HepG2 (cell line): ENCODE measurements around the gene ART1. TPM values are rescaled to one million over a fixed set of nuclear protein-coding genes. Genes with fewer than 3 reads are reported as not detected.

ENCODE experiments used
- ATAC-seq: fragments of 200-7000 bp; cut with Tn5 transposase; 3 replicates; pipeline ENCODE4 v1.9.1; 2020; ENCODE audit warnings: mild to moderate bottlenecking, moderate library complexity
- BruUV-seq: library from RNA; stranded (reverse); fragments of 400-500 nt; replicated peaks from 2 replicates; lab custom pipeline; 2021; lab: Mats Ljungman, UMichigan
- CTCF ChIA-PET: fragments of 300-600 bp; formaldehyde crosslinking; extraction: SDS; loops from one replicate; lab custom pipeline; 2021; ENCODE audit warnings: low total read pairs, inconsistent platforms, low intra/inter-chr PET ratio; lab: Yijun Ruan, JAX
- POLR2A ChIA-PET: fragments of 350-600 bp; sonication (Branson Sonifier 250); formaldehyde crosslinking; loops from one replicate; lab custom pipeline; 2020; ENCODE audit warnings: antibody characterized with exemption, inconsistent platforms; lab: Yijun Ruan, JAX
- DNase-seq: peaks from one replicate; pipeline ENCODE4 v3.0.0-alpha.2; 2015; ENCODE audit warnings: low spot score
- FAIRE-seq: peaks from 3 replicates; lab custom pipeline; 2011; peaks lifted over from hg19 to GRCh38; lab: Jason Lieb, UNC
- H2AFZ ChIP-seq: one replicate; pipeline ENCODE4 v1.6.1; 2011; ENCODE audit warnings: low read length, inconsistent platforms
- H3K27ac ChIP-seq: fragments of 300-600 bp; 3 replicates; pipeline ENCODE4 v1.8.0; 2011; ENCODE audit warnings: mixed run types, mild to moderate bottlenecking, mixed read lengths, low read length, inconsistent platforms; ENCODE audit not compliant: insufficient read depth; ENCODE audit errors: extremely low read length
- H3K27me3 ChIP-seq, 2 experiments: fragments of 200-600 bp in 1 of 2; 2 replicates in 1 of 2; 3 replicates in 1 of 2; pipeline versions ENCODE4 v1.6.0 to v1.8.0; 2011; ENCODE audit warnings: low read length in 2 of 2, mild to moderate bottlenecking in 2 of 2, moderate library complexity in 2 of 2, inconsistent platforms in 1 of 2; ENCODE audit not compliant: insufficient read depth in 2 of 2, control insufficient read depth in 1 of 2
- H3K36me3 ChIP-seq, 2 experiments: fragments of 200-600 bp in 1 of 2; replicated peaks in 1 of 2; 2 replicates in 1 of 2; 3 replicates in 1 of 2; pipeline versions ENCODE4 v1.5.1 to v1.8.0; 2011; ENCODE audit warnings: low read length in 2 of 2, inconsistent platforms in 1 of 2; ENCODE audit not compliant: insufficient read depth in 2 of 2, control insufficient read depth in 1 of 2
- H3K4me1 ChIP-seq: 2 replicates; pipeline ENCODE4 v1.5.1; 2012; ENCODE audit warnings: low read length, inconsistent platforms; ENCODE audit not compliant: insufficient read depth
- H3K4me2 ChIP-seq: 2 replicates; pipeline ENCODE4 v1.6.0; 2011; ENCODE audit warnings: low read depth, low read length, inconsistent platforms
- H3K4me3 ChIP-seq, 3 experiments: fragments of 200-600 bp in 1 of 3; sonication (generic), shearing (Covaris generic) in 1 of 3; replicated peaks in 1 of 3; 2 replicates each; pipeline ENCODE4 v1.5.1; 2011 to 2016; ENCODE audit warnings: low read length in 3 of 3, inconsistent platforms in 2 of 3, low read depth in 2 of 3, mild to moderate bottlenecking in 2 of 3, control low read depth in 1 of 3, mixed read lengths in 1 of 3; ENCODE audit not compliant: insufficient read depth in 1 of 3
- H3K79me2 ChIP-seq: one replicate; pipeline ENCODE4 v1.6.1; 2011; ENCODE audit warnings: low read length, inconsistent platforms; ENCODE audit not compliant: insufficient read depth
- H3K9ac ChIP-seq: 2 replicates; pipeline ENCODE4 v1.6.0; 2011; ENCODE audit warnings: mild to moderate bottlenecking, low read depth, low read length, inconsistent platforms; ENCODE audit not compliant: insufficient read depth
- H3K9me3 ChIP-seq: 2 replicates; pipeline ENCODE4 v1.5.1; 2012; ENCODE audit warnings: mild to moderate bottlenecking, low read length
- H4K20me1 ChIP-seq: 2 replicates; pipeline ENCODE4 v1.6.0; 2011; ENCODE audit warnings: inconsistent platforms, mild to moderate bottlenecking, low read length, moderate library complexity; ENCODE audit not compliant: insufficient read depth
- KAT8 ChIP-seq: IDR thresholded peaks from 2 replicates; pipeline ENCODE4 v1.6.1; 2016; ENCODE audit warnings: missing genetic modification reagents, missing compliant biosample characterization
- MLLT10 ChIP-seq: sonication (generic); formaldehyde crosslinking; IDR thresholded peaks from 2 replicates; pipeline ENCODE4 v1.4.0; 2020; ENCODE audit warnings: missing genetic modification reagents
- ZNF281 ChIP-seq: sonication (generic); formaldehyde crosslinking; IDR thresholded peaks from 2 replicates; pipeline ENCODE4 v1.4.0; 2020; ENCODE audit warnings: missing genetic modification reagents, borderline replicate concordance
- ZNF512B ChIP-seq: sonication (generic); formaldehyde crosslinking; IDR thresholded peaks from 2 replicates; pipeline ENCODE4 v1.5.1; 2020; ENCODE audit warnings: missing genetic modification reagents, mild to moderate bottlenecking, borderline replicate concordance
- WGBS: methylation state at CpG from one replicate; pipeline ENCODE4 v1.1.6; 2017; ENCODE audit warnings: low lambda C conversion rate; 5-methylcytosine and 5-hydroxymethylcytosine counted together
- in situ Hi-C: cut with HindIII; loops from 2 replicates; pipeline ENCODE4 v1.10.0; 2017; ENCODE audit warnings: low pct_unique_long_range_greater_than_20kb; ENCODE audit not compliant: extremely low pct_ligation_motif_present
- intact Hi-C: fragments of 100-400 bp; cut with micrococcal nuclease; formaldehyde crosslinking; loops from one replicate; pipeline ENCODE4 v1.10.0; 2022; ENCODE audit not compliant: unreplicated experiment
- polyA plus RNA-seq, 8 experiments: library from polyadenylated mRNA; depleted of rRNA in 3 of 8; stranded (reverse) in 7 of 8; unstranded in 1 of 8; fragments of >200 nt; fragmentation: Illumina TruSeq in 4 of 8; extraction: Trizol in 4 of 8; gene quantifications; 2 replicates each; pipeline versions ENCODE4 v1.2.1 to v1.2.3, GENCODE V29; 2011 to 2016; ENCODE audit warnings: low read depth in 4 of 8, missing spikeins in 1 of 8, mixed read lengths in 1 of 8; ENCODE audit not compliant: insufficient read depth in 1 of 8
- total RNA-seq, 5 experiments: library from RNA; depleted of rRNA; stranded (reverse); fragments of >200 nt; fragmentation: Illumina TruSeq; extraction: Trizol; gene quantifications; 2 replicates each; pipeline ENCODE4 v1.2.3, GENCODE V29; 2016; ENCODE audit warnings: low read depth in 1 of 5

The ART1 gene
- total and polyA plus RNA-seq, 2 of the 13 experiments (the other 11 are each of a cell fraction or from before 2014, with no cell fraction given), result not detected

- Histone ChIP-seq H3K9me3 (no peaks in the 10 kb centered on the region), H3K4me2 (no peak overlapping the region), H3K36me3 (no peaks in the 10 kb centered on the region), H4K20me1 (no peaks in the 10 kb centered on the region; the same call in 1 of the 2 replicates), H3K79me2 (no peaks in the 10 kb centered on the region), H3K9ac (no peak overlapping the region)
- FAIRE-seq, result no peak
- WGBS, result 29% methylated on average over 10 of the region's 10 CpGs
- in situ Hi-C loops, result no loop called here
- no peak for TF ChIP-seq KAT8 (CRISPR knock-in tag)
- no peak for TF ChIP-seq ZNF512B
- no peak for TF ChIP-seq MLLT10
- no peak for TF ChIP-seq ZNF281 (CRISPR knock-in tag)
- TF ChIP-seq, all 625 proteins: peak for 0
- Histone ChIP-seq H3K4me3 (no peak overlapping the region), H3K27ac (no peak overlapping the region), H2AFZ (no peak overlapping the region), H3K27me3 (no peaks in the 10 kb centered on the region; a peak in 3 of 5 replicates), H3K4me1 (no peaks in the 10 kb centered on the region)
- ChIA-PET POLR2A (no interaction called here), CTCF (no interaction called here)
- intact Hi-C loops, result no loop called here
- ATAC-seq (no peak), DNase-seq (no peak)
- BruUV-seq, result no TSS peak
Observed at GRCh38 chr11:3613998-3614741, 30.8 kb upstream of the ART1 start.
